Inflammatory macrophage treated with lipopolysaccharide for 1 hour (primary cell): ENCODE data around the gene ATG101.
"Not testable (repeated sequence)": the region's sequence is repeated elsewhere in the genome, so short reads cannot be mapped to it uniquely, and the experiment has no call there.

Experiments used
- DNase-seq, 2 donors: peaks; one replicate each; pipeline ENCODE4 v3.0.0-alpha.2; 2020 to 2022

ATG101 gene

DNA sequence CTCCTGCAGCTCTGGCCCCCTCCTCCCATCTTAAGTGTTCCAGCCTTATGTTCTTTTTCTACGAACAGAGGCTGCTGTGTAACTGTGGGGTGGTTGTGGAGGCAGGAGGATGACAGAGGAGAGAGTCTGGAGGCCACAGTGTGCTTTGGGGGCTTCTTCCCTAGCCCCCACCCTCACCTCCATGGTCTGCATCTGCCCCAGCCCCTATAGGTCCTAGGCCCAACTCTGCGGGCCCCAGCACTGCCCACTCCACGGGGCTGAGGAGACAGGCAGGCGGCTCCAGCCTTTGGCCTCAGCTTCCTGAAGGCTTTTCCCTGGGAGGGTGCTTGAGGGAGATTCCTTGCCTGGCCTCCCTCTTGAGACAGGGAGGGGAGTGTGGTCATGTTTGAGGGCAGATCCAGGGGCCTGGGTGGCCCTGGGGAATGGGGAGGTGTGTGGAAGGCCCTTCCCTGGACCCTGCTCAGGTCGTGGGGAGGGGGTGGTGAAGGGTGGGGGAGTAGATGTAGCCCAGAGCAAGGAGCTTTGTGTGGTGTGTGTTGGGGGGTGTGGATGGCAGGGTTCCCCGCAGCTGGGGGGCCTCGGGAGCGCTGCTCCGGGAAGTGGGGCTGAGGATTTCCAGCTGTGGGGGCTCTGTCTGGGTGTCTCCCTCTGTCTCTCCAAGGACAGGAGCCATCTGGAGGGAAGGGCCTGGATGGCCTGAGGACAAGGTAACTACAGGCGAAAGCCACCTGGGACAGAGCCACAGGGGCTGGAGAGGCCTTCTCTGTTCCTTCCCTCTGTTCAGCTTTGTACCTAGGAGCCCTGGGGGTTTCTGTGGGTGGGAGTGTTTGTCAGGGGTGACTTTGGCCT, 10.8 kb downstream of the ATG101 start:
- no peak for DNase-seq

DNA sequence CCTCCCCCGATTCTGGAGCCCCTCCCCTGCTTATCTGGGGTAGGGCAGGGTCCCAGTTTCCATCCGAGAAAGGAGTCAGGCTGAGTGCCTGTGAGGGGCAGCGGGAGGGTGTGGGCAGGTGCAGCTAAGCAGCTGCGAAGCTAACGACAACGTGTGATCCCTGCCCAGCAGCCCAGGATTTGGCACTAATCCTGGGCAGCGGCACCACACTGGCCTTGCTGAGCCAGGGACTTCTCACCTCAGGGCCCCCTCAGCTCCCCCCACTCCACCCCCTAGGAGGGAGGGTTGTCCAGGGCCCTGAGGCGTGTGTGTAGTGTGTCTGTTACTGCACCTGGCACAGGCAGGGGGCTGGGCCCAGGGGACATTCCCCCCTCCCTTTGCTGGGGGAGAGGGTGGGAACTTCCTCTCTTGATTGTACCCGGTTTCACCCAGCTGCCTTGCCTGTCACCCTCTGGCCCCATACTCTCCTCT, 11.5 kb downstream of the ATG101 start:
- no peak for DNase-seq

DNA sequence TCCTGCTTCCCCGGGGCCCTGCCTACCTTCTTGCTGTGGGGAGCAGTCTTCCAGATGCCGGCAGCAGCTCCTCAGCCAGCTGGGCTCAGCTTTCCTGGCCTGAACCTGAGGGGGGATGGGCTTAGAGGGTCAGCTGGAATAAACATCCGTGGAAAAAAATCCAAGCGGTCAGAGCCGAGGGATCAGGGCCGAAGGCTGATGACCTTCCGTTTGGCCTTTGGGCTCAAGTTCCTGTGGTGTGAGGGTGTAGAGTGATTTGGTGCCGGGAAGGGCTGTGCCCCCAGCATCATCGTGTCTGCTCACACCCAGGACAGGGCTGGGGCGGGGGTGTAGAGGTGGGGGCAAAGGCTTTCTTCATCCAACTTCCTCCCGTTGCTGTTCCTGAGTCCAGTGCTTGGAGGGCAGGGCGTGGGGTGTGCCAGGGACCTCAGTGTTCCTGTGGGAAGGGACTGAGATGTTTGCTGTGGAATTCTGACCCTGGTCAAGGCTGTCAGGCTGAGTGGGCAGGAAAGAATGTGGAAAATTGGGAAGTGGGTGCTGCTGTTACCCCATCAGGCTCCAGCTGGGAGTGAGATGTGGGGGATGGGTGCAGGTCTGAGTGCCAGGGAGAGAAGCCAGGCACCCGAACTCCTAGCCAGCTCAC, 12.4 kb downstream of the ATG101 start:
- no peak for DNase-seq

DNA sequence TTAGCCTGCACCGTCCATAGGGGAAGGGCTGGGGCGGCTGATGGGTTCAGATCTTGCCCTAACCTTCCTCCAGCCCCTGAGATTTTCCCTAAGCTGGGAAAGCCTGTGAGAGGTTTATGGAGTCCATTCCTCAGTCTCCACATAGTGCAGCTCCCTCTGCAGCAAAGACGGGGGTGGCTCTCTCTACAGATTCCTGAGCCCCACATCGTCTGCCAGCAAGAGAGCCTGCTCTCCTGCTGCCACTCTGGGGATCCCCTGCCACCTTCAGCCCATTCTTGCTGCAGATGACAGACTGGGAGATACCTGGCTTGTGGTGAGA, 12.8 kb downstream of the ATG101 start:
- no peak for DNase-seq

DNA sequence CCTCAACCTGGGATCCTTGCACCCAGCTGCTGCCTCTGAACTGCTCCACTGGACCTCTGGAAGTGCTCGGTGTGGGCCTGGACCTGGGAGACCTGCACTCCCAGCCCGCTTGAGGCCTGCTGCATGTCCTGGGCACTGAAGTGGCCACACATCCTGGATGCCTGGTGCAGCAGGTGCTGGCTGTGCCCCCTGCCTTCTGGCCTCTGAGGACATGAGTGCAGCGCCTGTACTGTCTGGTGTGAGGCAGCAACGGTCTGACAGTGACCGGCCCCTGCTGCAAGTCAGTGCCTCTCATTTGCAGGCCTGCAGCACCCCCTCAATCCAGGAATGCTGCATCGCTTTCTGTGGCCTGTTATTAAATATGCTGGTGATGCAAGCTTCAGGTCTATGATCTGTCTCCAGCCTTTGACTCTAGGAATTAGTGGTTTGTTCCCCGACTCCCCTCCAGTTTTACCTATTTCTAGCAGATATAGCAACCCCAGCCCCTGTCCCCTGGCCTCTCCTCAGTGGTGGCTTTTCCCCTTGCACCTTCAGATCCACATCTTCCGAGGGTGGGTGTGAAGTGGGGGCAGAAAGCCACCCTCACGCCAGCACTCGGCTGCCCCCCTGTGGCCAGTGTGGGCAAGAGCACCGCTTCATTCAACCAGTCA, 13.3 kb downstream of the ATG101 start:
- DNase-seq: peak; percentile 16 to 77

DNA sequence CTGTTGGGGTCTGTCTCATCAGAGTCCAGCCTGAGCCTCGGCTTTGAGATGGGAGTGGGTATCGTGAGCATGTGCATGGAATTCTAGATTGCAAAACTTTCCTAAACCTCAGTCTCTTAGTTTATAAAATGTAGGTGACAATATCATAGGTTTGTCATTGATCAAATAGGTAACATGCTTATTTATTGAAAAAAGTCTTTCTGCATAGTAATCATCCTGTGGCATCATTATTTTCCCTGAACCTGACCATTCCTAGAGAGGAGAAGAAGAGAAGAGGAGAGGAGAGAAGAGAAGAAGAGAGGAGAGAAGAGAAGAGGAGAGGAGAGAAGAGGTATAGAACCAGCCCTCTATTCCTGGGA, 13.8 kb downstream of the ATG101 start:
- no peak for DNase-seq

DNA sequence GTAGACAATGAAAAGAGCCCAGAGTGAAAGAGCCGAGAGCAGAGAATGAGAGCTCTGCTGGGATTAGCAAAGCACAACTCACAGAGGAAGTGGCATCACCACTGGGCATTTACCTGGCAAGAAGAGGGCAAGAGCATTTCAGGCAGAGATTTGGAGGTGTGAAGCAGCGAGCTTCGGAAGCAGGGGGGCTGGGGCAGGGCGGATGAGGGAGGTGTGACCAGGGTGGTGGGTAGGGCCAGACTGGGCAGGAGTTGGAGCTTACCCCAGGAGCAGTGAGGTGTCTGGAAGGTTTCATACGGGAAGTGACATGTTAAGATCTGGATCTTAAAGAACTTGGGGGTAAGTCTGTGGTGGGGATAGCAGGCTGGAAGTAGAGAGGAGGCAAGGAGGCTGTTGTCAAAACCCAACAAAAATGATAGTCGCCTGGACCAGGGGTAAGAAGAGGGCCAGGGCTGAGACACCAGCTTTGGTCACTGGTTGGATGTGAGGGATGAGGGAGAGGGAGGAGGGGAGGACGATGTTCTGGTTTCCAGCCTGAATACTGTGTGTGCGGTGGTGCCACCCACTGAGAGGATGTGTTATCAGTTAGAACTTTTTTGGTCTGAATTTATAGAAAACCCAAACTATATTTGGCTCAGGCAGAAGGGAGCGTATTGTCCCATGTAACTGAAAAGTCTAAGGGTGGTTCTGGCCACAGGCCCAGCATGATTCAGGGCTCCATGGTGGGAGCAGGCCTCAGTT, 14.9 kb downstream of the ATG101 start:
- DNase-seq: no peak

DNA sequence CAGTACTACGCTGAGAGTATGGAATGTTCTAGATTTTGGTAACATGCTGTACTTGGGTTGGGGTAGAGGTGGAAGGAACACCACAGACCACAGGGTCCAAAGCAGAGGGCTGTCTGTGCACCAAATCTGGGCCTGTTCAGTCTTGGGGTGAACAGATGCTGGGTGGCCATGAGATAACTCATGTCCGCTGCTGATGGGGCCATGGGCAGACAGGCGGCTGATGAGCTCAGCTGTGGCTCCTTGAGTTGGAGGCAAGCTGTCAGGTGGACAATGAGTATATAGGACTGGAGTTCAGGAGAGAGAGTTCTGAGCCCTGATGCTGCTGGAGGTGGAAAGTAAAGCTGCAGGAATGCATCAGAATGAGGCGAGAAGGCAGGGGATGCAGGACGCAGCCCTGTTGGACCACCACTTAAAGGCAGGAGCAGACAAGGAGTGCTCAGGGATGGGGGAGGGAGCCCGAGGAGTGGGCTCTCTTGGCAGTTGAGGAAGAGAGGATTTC, 16.0 kb downstream of the ATG101 start:
- no peak for DNase-seq

DNA sequence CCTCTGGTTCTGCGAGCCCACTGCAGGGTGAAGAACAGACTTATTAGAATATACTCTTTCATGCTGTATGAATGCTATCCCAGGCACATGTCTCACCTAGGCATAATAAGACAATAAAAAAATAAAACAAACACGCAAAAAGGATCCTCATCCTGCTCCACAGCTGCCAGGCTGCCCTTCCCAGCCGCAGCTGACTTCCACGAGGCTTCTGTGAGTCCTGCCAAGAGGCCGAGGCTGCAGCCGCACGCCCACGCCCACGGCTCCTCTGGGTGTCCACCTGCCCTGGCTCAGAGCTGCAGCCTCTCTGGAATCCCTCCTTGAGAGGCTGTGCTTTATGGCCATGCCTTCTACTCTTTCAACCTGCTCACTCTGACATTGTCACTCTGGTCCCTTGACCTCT, 16.6 kb downstream of the ATG101 start:
- DNase-seq: no peak

DNA sequence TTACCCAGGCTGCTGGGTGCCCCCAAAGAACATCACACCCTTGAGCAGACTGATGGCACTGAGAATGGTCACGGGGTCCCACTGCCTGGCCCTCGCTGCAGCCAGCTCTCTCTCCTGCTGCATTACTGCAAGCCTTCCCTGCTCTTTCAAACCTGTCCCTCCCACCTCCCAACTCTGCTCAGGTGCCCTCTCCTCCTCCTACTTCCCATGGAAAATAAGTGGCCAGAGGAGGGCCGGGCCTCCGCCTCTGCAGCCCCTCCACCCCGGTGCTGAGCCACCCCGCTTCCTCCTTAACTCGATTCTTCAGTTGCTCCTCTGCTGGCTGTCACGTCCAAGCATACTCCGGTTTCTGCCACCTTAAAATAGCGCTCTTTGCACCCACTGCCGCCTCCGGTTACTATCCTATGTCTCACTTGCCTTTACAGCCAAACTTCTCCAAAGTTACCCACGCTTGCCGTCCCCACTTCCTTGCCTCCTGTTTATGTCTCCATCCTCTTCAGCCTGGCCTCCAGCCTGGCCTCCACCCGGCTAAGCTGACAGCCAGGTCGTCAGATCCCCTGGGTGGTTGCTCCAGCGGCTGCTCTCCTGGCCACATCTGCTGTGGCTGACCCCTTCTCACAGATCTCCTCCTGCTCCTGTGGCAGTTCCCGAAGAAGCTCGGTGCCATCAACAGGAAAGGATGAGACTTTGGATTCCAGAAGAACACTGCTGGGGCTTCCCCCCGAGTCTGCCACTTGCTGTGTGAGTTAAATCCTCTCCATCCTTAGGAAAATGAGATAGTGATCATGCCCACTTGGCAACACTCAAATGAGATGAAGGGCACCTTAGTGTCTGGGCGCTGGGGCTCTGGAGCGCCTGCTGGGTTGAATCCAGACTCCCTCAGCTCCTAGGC, 17.4 kb downstream of the ATG101 start:
- no peak for DNase-seq

DNA sequence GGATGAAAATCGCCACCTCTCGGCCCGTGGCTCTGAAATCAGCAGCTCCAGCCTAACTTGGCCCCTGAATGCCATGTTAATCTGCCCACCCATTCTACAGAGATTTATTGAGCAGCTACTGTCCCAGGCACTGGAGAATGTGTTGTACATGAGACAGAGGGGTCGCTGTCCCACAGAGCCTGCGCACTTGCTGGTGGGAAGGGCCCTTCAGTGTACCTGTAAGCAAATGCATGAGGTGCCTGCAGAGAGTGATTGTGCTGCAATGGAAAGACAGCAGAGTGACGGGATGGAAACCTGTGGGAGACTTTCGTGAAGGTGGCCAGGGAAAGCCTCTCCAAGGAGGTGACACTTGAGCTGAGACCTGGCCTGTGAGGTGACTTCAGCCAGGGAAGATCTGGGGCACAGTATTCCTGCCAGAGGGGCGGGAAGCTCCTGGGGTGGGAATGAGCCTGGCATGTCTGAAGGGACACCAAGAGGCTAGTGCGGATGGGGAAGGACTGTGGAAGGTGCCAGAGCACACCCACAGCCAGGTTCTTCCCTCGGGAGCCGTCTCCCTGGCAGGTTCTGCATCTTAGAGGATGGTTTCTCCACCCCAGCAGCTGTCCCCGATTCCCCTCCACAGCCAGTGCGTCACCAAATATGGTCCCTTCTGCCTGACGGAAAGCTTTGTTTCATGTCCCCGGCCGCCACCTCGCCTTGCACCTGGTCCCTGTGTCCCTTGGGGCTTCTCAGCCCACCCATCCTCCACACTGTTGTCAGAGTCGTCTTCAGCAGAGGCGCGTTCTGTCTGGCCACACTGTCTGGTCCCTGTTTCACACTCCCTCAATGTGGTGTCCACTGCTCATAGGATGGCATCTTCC, 18.4 kb downstream of the ATG101 start:
- no peak for DNase-seq

DNA sequence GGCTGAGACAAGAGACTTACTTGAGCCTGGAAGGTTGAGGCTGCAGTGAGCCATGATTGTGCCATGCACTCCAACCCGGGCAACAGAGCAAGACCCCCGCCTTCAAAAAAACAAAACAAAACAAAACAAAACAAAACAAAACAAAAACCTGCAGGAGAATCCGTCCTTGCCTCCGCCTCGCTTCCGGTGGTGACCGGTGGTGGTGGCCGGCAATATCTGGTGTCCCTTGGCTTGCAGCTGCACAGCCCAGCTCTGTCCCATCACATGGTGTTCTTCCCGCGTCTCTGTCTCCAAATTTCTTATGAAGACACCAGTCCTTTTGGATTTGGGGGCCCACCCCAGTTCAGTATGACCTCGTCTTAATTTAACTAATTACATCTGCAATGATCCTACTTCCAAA, 19.7 kb downstream of the ATG101 start:
- DNase-seq: no peak

DNA sequence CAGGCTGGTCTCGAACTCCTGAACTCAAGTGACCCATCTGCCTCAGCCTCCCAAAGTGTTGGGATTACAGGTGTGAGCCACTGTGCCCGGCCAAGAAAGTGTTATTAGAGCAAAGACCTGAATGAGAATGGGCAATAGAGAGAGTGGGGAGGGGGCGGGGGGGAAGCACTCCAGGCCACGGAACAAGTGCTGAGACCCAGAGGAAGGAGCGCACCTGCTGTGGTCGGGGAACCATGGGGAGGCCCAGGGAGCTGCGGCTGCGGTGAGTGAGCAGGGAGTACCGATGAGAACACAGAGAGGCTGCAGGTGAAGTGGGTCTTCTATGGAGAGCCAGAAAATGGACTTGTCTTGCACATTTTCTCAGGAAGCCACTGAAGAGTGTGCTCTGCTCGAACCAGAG, 20.5 kb downstream of the ATG101 start:
- no peak for DNase-seq

DNA sequence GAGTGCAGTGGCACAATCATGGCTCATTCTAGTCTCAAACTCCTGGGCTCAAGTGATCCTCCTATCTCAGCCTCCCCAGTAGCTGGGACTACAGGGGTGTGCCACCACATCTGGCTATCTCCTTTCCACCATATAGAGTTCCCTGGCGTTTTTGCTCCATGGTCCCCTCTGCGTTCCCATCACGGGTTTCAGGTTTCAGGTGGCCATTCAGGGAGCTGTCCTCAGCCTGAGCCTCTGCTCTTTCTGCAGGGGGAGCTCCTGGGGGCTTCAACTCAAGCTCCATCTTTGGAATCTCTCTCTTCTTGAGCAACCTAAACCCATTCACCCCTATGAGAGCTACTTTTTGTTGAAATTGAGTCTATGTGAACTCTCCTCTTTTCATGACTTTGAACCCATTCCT, 21.3 kb downstream of the ATG101 start:
- DNase-seq: no peak

DNA sequence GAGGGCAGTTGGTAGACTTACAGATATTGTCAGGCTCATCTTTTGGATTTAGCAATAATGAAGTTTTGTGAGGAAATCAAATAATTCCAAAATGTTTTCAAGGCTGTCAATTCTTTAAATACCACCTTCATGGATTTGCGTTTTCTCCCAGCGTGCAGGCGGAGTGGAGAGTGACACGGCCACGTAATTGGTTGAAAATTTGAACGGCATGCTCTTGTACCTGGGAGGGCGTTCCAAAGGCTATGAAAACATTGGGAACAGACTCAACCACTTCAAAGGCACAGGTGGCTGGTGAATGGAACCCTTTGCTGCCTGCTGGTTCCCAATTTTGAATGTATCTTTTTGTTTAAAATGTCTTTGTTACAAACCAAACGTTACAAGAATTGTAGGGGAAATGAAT, 22.1 kb downstream of the ATG101 start:
- DNase-seq: no peak

DNA sequence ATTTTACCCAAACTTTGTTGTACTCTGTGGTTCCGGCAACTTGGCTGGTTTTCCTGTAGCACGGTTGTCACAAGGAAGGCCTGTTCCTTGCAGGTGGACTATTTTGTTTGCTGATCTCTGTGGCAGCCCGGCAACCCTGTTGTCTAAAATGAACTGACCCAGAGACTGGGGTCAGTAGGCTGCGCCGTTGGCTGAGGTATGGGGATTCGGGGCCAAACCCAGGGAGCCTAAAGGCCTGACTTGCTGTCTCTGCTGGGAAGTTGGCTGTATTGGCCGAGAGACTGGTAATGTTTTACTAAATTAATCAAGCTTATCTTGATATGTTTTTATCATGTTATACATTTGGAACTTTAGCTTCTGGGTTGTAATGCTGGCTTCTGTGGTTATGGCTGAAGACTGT, 23.6 kb downstream of the ATG101 start:
- DNase-seq: no peak

DNA sequence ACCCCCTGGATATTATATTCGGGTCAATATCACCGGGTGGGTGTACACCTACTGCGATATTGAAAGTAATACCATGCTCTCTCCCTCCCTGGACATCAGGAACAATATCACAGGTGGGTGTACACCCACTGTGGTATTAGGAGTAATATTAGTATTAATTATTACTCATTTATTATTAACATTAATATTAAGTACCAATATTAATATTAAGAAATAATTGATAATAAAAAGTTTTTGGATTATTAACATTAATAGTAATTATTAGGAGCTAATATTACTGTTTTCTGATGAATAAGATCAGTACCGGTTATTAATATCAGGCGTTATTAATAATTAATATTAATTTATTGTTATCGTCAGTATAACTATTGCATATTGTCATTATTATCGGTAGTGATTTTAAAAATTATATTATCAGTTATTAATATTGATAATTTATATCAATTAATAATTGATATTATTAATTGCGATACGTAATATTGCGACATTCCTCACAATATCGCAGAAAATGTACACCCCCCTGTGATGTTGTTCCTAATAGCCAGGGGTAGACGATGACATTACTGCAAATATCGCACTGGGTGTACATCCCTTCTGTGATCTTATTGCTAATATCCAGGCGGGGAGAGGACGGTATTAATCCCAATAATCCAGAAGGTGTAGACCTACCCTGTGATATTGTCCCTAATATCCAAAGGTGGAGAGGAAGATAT, 26.7 kb downstream of the ATG101 start:
- no peak for DNase-seq

DNA sequence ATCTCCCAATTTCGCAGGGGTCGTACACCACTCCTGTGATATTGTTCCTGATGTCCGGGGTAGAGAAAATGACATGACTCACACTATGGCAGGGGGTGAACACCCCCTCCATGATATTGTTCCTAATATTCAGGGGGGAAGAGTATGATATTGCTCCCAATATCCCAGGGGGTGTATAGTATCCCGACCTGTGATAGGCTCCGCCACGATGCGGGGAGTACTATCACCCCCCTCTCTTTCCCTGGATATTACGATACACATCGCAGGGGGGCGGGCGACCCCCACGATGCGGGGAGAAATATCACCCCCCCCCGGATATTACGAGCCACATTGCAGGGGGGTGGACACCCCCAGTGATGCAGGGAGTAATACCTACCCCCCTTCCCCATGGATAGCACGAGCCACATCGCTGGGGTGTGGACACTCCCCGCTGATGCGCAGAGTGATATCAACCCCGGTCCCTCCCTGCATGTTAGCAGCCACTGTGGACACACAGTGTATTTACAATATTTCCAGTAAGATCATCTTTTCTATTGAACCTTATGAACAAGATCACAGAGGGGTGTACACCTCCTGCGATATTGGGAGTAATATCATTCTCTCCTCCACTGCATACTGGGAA, 27.4 kb downstream of the ATG101 start:
- DNase-seq: no peak

DNA sequence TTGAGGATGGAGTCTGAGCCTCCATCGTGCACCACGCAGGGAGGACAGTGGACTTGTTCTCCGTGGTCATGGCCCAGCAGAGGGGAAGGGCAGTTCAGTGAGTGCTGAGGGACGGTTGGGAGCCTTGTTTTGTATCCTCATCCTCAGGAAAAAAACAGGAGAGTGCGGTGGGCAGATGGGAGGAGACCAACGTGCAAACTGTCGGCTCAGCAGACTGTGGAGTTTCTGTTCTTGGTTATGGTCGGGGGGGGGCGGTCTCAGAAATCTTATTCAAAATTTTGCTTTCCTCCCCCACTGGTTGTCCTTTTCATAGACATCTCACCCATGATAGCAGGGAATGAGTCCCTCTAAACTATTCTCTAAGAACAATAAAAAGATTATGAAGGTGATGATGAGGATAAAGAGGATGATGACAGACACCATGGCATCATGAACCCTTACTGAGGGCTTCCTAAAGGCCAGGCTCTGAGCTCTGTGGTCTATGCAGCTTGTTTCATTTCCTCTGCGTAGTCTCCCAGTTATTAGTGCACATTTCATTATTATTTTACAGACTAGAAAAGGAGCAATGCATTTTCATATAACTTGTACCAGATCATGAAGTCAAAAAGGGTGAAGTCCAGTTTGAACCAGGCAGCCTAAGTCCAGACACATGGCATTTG, 34.8 kb downstream of the ATG101 start:
- not testable (repeated sequence) for DNase-seq
